GM23338 (cell line): Measurements from ENCODE around the gene AP1M2.

Experiments used
- CREB1 ChIP-seq: fragments of 250-450 bp; sonication (Bioruptor Pico); IDR thresholded peaks from 2 replicates; pipeline ENCODE4 v1.5.0; 2020; ENCODE audit warnings: low read depth, mild to moderate bottlenecking, moderate library complexity
- EZH2 ChIP-seq: fragments of 200-600 bp; sonication (generic); IDR thresholded peaks from one replicate; pipeline ENCODE4 v1.8.0; 2017; ENCODE audit warnings: antibody characterized with exemption, mild to moderate bottlenecking, low read depth; ENCODE audit not compliant: unreplicated experiment
- NANOG ChIP-seq: IDR thresholded peaks from 2 replicates; pipeline ENCODE4 v1.6.1; 2016; ENCODE audit warnings: antibody characterized with exemption, borderline replicate concordance
- TF ChIP-seq, protein P1 (sequence below), 2 experiments: fragments of 200-600 bp in 1 of 2; sonication (generic) in 1 of 2; conservative IDR thresholded peaks; 2 replicates each; pipeline versions ENCODE4 v1.5.1 to v1.6.1; 2016 to 2017; ENCODE audit warnings: antibody characterized with exemption in 2 of 2, low read depth in 2 of 2, mild to moderate bottlenecking in 2 of 2, moderate library complexity in 1 of 2
- TF ChIP-seq, protein P2 (sequence below): IDR thresholded peaks from one replicate; pipeline ENCODE4 v1.6.1; 2018; ENCODE audit warnings: antibody characterized with exemption; ENCODE audit not compliant: unreplicated experiment

DNA sequence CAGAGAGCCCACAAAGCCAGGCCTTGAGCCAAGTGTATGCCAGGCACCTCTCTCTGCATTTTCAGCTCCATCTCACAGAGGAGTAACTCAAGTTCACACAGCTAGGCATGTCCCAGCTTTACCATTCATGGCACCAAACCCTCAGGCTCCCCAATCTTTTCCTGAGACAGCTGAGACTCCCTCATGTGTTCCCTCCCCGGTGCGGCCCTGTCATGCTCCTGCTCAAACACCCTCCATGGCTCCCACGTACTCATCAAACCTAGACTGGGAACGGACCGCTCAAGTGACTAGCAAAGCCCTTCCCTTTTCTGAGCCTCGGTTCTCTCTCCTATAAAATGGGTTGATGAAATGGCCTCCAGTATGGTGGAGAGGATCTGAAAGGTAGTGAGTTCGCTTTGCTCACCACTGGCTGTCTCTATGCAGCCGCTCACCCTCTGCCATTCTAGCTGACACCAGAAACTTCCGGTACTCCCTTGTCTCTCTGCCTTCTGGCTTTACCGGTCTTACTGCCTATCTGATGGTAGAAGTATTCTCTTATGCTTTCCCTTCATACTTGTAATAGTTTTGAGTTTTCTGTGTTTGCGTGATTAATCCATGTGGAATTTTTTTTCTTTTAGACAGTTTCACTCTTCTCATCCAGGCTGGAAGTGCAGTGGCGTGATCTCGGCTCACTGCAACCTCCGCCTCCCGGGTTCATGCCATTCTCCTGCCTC lies 30.5 kb upstream of the AP1M2 start:
- TF ChIP-seq, protein P1, sequence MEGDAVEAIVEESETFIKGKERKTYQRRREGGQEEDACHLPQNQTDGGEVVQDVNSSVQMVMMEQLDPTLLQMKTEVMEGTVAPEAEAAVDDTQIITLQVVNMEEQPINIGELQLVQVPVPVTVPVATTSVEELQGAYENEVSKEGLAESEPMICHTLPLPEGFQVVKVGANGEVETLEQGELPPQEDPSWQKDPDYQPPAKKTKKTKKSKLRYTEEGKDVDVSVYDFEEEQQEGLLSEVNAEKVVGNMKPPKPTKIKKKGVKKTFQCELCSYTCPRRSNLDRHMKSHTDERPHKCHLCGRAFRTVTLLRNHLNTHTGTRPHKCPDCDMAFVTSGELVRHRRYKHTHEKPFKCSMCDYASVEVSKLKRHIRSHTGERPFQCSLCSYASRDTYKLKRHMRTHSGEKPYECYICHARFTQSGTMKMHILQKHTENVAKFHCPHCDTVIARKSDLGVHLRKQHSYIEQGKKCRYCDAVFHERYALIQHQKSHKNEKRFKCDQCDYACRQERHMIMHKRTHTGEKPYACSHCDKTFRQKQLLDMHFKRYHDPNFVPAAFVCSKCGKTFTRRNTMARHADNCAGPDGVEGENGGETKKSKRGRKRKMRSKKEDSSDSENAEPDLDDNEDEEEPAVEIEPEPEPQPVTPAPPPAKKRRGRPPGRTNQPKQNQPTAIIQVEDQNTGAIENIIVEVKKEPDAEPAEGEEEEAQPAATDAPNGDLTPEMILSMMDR (conservative IDR thresholded peaks at IDR 0.05; ENCODE audit: low read depth in 2 of 2): no peak
- no peak for TF ChIP-seq EZH2
- TF ChIP-seq CREB1 (CRISPR knock-in tag): no peak
- TF ChIP-seq, protein P2, sequence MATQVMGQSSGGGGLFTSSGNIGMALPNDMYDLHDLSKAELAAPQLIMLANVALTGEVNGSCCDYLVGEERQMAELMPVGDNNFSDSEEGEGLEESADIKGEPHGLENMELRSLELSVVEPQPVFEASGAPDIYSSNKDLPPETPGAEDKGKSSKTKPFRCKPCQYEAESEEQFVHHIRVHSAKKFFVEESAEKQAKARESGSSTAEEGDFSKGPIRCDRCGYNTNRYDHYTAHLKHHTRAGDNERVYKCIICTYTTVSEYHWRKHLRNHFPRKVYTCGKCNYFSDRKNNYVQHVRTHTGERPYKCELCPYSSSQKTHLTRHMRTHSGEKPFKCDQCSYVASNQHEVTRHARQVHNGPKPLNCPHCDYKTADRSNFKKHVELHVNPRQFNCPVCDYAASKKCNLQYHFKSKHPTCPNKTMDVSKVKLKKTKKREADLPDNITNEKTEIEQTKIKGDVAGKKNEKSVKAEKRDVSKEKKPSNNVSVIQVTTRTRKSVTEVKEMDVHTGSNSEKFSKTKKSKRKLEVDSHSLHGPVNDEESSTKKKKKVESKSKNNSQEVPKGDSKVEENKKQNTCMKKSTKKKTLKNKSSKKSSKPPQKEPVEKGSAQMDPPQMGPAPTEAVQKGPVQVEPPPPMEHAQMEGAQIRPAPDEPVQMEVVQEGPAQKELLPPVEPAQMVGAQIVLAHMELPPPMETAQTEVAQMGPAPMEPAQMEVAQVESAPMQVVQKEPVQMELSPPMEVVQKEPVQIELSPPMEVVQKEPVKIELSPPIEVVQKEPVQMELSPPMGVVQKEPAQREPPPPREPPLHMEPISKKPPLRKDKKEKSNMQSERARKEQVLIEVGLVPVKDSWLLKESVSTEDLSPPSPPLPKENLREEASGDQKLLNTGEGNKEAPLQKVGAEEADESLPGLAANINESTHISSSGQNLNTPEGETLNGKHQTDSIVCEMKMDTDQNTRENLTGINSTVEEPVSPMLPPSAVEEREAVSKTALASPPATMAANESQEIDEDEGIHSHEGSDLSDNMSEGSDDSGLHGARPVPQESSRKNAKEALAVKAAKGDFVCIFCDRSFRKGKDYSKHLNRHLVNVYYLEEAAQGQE: no peak
- TF ChIP-seq NANOG: no peak
